Stimulated activated CD4-positive, alpha-beta T cell treated with anti-CD3 and anti-CD28 coated beads, Interleukin-1b, Interleukin-23, amount 100 ng/mL, for 48 hours (primary cell): Measurements from ENCODE around the gene PLAC8.
"Not testable (repeated sequence)": the region's sequence is repeated elsewhere in the genome, so short reads cannot be mapped to it uniquely, and the experiment has no call there.

ENCODE experiments used
- DNase-seq: peaks from one replicate; pipeline ENCODE4 v3.0.0-alpha.2; 2020

Gene PLAC8

GRCh38 chr4:83111751-83112141 is 2.8 kb downstream of the PLAC8 start:
- DNase-seq: peak; percentile 23

GRCh38 chr4:83110970-83111750 is 3.4 kb downstream of the PLAC8 start:
- DNase-seq: no peak

DNA sequence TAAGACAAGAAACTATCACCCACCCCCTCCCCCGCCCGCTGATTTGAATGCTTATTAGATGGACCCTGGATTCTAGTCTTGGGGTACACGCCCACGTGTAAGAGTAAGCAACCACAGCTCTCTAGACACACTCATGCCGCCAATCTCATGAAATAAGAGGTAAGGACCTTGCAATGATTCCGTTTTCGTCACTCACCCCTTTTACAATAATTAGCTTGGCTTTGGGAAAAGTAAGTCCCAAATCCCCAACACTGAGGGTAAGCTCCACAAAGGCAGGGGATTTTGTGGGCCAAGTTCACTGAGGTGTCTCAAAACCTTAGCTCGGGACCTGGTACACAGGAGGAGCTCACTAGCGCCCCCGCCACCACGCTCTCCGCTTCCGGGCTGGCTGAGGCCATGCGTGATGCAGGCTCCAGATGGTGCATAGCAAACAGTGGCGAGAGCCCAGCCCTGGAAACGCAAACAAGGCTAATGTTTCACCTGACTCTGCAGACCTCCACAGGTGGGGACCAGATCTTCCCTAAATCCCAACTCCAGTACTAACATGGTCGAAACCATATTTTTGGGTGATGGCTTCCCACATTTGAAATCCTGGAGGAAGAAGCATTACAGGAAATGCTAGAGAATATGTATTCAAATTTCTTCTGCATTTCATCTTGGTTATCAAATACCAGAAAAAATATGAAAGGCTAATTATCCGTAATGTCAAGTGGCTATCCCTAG is 4.1 kb downstream of the PLAC8 start:
- DNase-seq: peak; percentile 91

DNA sequence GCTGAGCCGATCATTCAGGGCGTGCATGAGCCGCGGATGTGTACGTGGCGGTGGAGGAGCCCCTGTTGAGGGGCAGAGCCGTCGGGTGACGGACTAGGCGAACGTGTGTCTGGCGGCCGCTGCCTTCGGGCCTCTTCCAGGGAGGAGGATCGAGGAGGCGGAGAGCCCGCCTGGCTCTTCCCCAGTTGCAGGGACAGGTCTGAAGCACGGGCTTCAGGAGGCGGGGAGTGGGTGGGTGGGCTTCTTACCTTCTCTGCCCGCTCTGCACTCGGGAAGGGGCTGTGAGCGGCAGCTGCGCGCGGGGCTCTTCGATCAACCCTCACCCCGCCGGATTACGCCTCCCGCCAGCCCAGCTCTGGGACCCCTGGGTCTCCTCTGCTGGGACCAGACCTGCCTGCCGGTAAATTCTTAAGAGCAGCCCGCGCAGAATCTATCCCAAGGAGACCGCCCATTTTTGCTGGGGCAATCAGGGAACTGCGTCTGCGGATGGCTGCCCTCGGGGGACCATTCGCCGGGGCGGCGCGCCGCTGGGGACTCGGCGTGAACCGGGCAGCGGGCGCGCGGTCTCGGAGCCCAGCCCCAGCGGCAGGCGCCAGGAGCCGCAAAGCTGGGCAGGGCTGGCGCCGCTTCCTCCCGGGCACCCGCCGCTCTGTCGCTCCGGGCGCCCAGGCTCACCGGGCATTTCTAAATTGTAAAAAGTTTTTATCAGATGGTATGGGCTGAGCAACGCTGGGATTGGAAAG is 4.9 kb downstream of the PLAC8 start:
- peak; percentile 40 for DNase-seq

DNA sequence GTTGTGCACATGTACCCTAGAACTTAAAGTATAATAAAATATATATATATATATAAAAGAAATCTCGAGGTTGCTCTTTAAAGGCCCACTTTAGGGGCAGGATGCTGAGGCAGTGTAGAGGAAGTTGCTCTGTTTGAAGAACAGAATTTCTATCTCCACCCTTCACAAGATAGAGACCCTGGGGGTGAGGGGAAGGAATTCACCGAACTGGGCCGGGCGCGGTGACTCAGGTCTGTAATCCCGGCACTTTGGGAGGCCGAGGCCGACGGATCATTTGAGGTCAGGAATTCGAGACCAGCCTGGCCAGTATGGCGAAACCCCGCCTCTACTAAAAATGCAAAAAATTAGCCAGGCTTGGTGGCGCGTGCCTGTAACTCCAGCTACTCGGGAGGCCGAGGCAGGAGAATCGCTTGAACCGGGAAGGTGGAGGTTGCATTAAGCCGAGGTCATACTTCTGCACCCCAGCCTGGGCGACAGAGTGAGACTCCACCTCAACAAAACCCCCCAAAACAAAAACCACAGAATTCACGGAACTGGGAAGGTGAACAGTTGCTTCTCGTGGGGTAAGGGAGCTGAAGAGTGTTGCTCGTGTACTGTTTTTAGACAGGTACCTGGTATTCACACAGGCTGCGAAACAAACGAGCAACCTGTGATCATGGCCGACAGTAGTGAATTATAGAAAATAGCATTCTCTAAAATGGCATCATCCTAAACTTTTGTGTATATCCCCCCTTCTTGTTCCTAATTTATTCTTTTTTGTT is 6.2 kb downstream of the PLAC8 start:
- DNase-seq: peak; percentile 10

GRCh38 chr4:83107631-83108030 is 6.9 kb downstream of the PLAC8 start:
- DNase-seq: peak; percentile 36

DNA sequence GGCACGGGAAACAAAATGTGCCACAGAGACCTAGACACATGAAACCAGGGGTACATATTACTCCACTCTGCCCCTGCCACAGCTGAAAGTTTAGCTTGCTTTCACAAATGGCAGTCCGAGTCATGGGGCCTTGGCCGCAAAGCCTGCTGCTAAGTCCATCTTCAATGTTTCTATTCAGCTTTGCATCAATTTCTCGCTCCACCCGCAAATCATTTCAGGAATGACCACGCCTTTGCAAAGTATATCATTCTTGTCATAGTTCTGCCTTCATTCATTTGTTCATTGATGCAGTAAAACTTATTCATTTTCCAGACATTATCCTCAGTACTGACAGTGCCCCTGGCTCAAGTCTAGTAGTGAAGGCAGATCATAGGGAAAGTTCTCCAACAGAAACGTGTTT is 9.5 kb downstream of the PLAC8 start:
- DNase-seq: no peak

- DNase-seq: no peak
Measured at GRCh38 chr4:83096397-83096796, 18.1 kb downstream of the PLAC8 start.

DNA sequence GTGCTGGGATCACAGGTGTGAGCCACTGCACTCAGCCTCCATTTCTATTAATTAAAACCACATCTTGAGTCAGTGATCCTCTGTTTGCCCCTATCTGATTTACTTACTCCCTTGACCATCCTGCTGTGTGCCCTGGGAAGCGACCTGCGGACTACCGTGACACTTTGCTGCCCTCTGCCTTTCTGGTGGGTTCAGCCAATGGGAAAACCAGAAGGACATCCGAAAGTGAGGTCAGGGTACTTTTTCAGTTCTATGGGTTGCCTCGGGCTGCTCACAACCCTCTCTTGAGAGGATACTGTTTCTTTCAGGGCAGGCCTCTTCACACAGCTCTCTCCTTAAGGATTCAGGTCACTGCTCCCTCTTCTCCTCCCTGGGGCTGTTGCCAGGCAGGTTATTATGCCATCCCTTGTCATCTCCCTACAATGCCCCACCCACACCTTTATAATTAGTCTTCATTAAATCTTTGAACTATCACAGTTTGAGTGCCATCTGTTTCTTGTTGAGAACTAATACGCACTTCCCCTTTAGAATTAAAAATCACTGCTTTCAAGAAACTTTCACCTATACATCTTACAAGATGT is 21.4 kb downstream of the PLAC8 start:
- DNase-seq: no peak

GRCh38 chr4:83089410-83090157 is 24.9 kb downstream of the PLAC8 start:
- no peak for DNase-seq

- not testable (repeated sequence) for DNase-seq
Measured at GRCh38 chr4:83084956-83085355, 29.6 kb downstream of the PLAC8 start.

GRCh38 chr4:83083925-83084475 is 30.5 kb downstream of the PLAC8 start:
- peak; percentile 48 for DNase-seq

- no peak for DNase-seq
Measured at GRCh38 chr4:83082777-83083176, 31.8 kb downstream of the PLAC8 start.

DNA sequence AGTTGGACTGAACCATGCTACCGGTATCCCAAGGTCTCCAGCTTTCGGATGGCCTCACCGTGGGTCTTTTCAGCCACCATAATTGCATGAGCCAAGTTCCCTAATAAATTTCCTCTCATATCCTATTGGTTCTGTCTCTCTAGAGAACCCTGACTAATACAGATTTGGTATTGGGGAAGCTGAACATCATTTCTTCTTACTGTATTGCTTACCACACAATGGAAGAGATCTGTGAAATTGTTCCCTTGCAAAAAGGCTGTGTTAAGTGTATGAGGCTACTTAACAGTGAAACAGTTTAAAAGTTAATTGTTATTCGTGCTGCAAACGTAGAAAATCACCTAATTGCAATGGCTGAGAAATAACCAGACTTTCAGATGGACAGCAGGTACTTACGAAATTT is 34.0 kb downstream of the PLAC8 start:
- DNase-seq: no peak

DNA sequence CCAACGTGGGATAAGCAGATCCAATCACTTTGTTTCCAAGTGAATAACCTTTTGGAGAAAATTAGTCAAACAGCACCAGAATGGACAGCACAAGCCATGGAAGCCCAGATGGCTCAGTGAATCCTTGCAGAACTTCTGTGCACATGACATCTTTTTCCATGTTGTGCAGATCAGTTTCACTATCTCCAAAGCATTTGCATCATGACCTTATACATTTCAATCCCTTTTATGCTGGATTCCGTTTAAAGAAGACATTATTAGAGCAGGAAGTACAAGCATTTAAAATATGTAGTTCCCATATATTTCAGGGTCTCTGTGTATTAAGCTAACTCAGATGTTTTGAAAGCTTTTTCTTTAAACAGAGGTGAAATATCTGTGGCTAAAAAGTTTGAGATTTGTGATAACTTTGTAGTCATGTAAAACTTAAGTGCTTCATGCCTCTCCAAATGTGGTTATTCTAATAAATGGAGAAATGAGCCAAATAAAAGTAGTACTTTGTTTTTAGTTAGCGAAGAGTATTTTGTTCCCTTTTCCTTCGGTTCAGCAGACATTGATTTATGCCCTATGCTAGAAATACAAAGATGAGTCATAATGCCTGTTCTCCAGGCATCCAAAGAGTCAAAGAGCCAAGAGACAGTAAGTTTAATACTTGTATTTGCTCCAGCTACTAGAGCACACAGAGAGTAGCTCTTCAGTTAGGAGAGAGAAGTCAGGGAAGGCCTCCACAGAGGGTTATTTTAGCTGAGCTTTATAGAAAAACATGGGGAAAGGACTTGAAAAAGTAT is 39.0 kb downstream of the PLAC8 start:
- no peak for DNase-seq

GRCh38 chr4:83074783-83075182 is 39.7 kb downstream of the PLAC8 start:
- peak; percentile 69 for DNase-seq

- DNase-seq: peak; percentile 58
Measured at GRCh38 chr4:83074086-83074704, 40.3 kb downstream of the PLAC8 start.

DNA sequence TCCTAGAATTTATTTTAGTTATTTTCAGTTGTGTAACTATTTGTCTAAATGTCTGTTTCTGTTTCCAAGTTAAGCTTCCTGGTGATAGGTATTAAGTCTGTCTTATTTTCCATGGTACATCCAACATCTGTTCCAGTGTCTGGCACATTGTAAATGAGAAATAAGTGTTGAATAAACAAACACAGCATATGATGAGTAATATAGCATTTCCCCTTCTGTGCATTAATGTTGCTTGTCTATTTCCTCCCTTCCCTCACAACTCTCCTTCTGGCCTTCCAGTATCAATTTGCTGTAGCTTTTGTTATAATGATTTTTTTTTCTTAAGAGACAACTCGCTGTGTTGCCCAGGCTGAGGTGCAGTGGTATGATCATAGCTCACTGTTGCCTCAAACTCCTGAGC is 43.4 kb downstream of the PLAC8 start:
- no peak for DNase-seq

- DNase-seq: no peak
Measured at GRCh38 chr4:83067058-83067639, 47.4 kb downstream of the PLAC8 start.

- DNase-seq: no peak
Measured at GRCh38 chr4:83065266-83065665, 49.3 kb downstream of the PLAC8 start.
